K562 (cell line): ENCODE results near the gene TINCR. TPM values are rescaled to one million over a fixed set of nuclear protein-coding genes. Genes with fewer than 3 reads are reported as not detected.

Experiments
- ATAC-seq: fragments of 200-7000 bp; cut with Tn5 transposase; 3 replicates; pipeline ENCODE4 v1.9.1; 2020; ENCODE audit warnings: moderate library complexity
- BruUV-seq: library from RNA; stranded (reverse); fragments of 400-500 nt; replicated peaks from 2 replicates; lab custom pipeline; 2021; lab: Mats Ljungman, UMichigan
- CTCF ChIA-PET: fragments of 300-600 bp; formaldehyde crosslinking; extraction: SDS; loops from one replicate; lab custom pipeline; 2021; ENCODE audit warnings: low intra/inter-chr PET ratio; lab: Yijun Ruan, JAX
- POLR2A ChIA-PET: fragments of 300-600, 350-650 bp; sonication (Branson Sonifier 250); formaldehyde crosslinking; extraction: SDS; loops from one replicate; lab custom pipeline; 2021; ENCODE audit warnings: antibody characterized with exemption, inconsistent platforms; lab: Yijun Ruan, JAX
- DNase-seq, 4 experiments: peaks; one replicate each; pipeline versions ENCODE4 v3.0.0 to v3.0.0-alpha.2; 2011 to 2018; ENCODE audit warnings: low spot score in 3 of 4, mixed read lengths in 3 of 4; ENCODE audit errors: extremely low read depth in 1 of 4
- FAIRE-seq: peaks from 2 replicates; lab custom pipeline; 2011; peaks lifted over from hg19 to GRCh38; lab: Jason Lieb, UNC
- H2AFZ ChIP-seq: 2 replicates; pipeline ENCODE4 v1.6.0; 2011; ENCODE audit warnings: low read depth, low read length, control low read depth, inconsistent platforms
- H3K27ac ChIP-seq: fragments of 200-600 bp; 3 replicates; pipeline ENCODE4 v1.8.0; 2011; ENCODE audit warnings: low read depth, mild to moderate bottlenecking, control low read depth, inconsistent platforms, low read length, moderate library complexity, mixed read lengths; ENCODE audit errors: extremely low read depth
- H3K27me3 ChIP-seq, 2 experiments: fragments of 300-600 bp in 1 of 2; 2 replicates in 1 of 2; 3 replicates in 1 of 2; pipeline versions ENCODE4 v1.6.0 to v1.8.0; 2011; ENCODE audit warnings: inconsistent platforms in 2 of 2, low read length in 2 of 2, mild to moderate bottlenecking in 1 of 2, mixed read lengths in 1 of 2, moderate library complexity in 1 of 2; ENCODE audit not compliant: control insufficient read depth in 2 of 2, insufficient read depth in 2 of 2
- H3K36me3 ChIP-seq: fragments of 300-600 bp; 3 replicates; pipeline ENCODE4 v1.8.0; 2011; ENCODE audit warnings: mild to moderate bottlenecking, low read length, inconsistent platforms; ENCODE audit not compliant: control insufficient read depth, insufficient read depth
- H3K4me1 ChIP-seq, 2 experiments: fragments of 200-600 bp in 1 of 2; replicated peaks in 1 of 2; 2 replicates in 1 of 2; 3 replicates in 1 of 2; pipeline versions ENCODE4 v1.5.1 to v1.8.0; 2011; ENCODE audit warnings: inconsistent platforms in 2 of 2, low read length in 2 of 2, mild to moderate bottlenecking in 1 of 2, mixed read lengths in 1 of 2, moderate library complexity in 1 of 2; ENCODE audit not compliant: control insufficient read depth in 2 of 2, insufficient read depth in 2 of 2
- H3K4me2 ChIP-seq: 2 replicates; pipeline ENCODE4 v1.6.1; 2011; ENCODE audit warnings: low read length, control low read depth, inconsistent platforms, mixed read lengths; ENCODE audit not compliant: insufficient read depth
- H3K4me3 ChIP-seq: fragments of 200-600 bp; sonication (generic), shearing (Covaris generic); 2 replicates; pipeline ENCODE4 v1.5.1; 2016; ENCODE audit warnings: control low read depth, inconsistent platforms
- H3K79me2 ChIP-seq: fragments of 200-600 bp; 3 replicates; pipeline ENCODE4 v1.8.0; 2011; ENCODE audit warnings: low read length, inconsistent platforms; ENCODE audit not compliant: control insufficient read depth, insufficient read depth
- H3K9ac ChIP-seq, 2 experiments: 2 replicates each; pipeline versions ENCODE4 v1.6.0 to v1.6.1; 2011; ENCODE audit warnings: low read depth in 2 of 2, low read length in 2 of 2, control low read depth in 1 of 2, inconsistent platforms in 1 of 2, mild to moderate bottlenecking in 1 of 2, mixed read lengths in 1 of 2; ENCODE audit not compliant: insufficient read depth in 1 of 2
- H3K9me1 ChIP-seq: one replicate; pipeline ENCODE4 v1.6.0; 2011; ENCODE audit warnings: inconsistent platforms, mild to moderate bottlenecking, low read length, moderate library complexity; ENCODE audit not compliant: control insufficient read depth, insufficient read depth
- H3K9me3 ChIP-seq: replicated peaks from 2 replicates; pipeline ENCODE4 v1.5.1; 2011; ENCODE audit warnings: low read depth, low read length, inconsistent platforms; ENCODE audit not compliant: control insufficient read depth, insufficient read depth
- H4K20me1 ChIP-seq: replicated peaks from 2 replicates; pipeline ENCODE4 v1.6.1; 2011; ENCODE audit warnings: low read length, inconsistent platforms, mixed read lengths; ENCODE audit not compliant: control insufficient read depth, insufficient read depth
- EGR1 ChIP-seq: fragments of 450-650 bp; conservative IDR thresholded peaks from 2 replicates; pipeline ENCODE4 v1.6.1; 2017; ENCODE audit warnings: mild to moderate bottlenecking
- PHB ChIP-seq: fragments of 250-450 bp; sonication (Bioruptor Pico); IDR thresholded peaks from 2 replicates; pipeline ENCODE4 v1.5.0; 2021
- ZNF311 ChIP-seq: fragments of 250-450 bp; sonication (Bioruptor Pico); IDR thresholded peaks from 2 replicates; pipeline ENCODE4 v1.4.0; 2020; ENCODE audit warnings: mild to moderate bottlenecking, moderate library complexity
- ZNF75A ChIP-seq: fragments of 450-650 bp; formaldehyde crosslinking; IDR thresholded peaks from 2 replicates; pipeline ENCODE4 v1.4.0; 2020; ENCODE audit warnings: mild to moderate bottlenecking
- whole genome bisulfite sequencing: fragments of 100-300 bp; shearing (Covaris generic); methylation state at CpG from one replicate; pipeline ENCODE4 v1.1.6; 2016; ENCODE audit warnings: low coverage, mixed read lengths; ENCODE audit not compliant: insufficient coverage; ENCODE audit errors: missing lambda C conversion rate; 5-methylcytosine and 5-hydroxymethylcytosine counted together
- in situ Hi-C: fragments of 300-500 bp; cut with MboI; formaldehyde crosslinking; loops from 4 replicates; pipeline ENCODE4 v1.15.0; 2018; ENCODE audit warnings: inconsistent platforms, mixed read lengths
- intact Hi-C: fragments of 100-400 bp; cut with micrococcal nuclease; formaldehyde crosslinking; loops from 2 replicates; pipeline ENCODE4 v1.14.2; 2022
- polyA plus RNA-seq, 8 experiments: library from polyadenylated mRNA; depleted of rRNA in 4 of 8; stranded (reverse) in 5 of 8; unstranded in 3 of 8; fragments of >200 nt; fragmentation: Nextera tagmentation in 2 of 8; fragmentation: Illumina TruSeq in 1 of 8; extraction: Ambion mirVana in 2 of 8; extraction: Trizol in 1 of 8; gene quantifications; 2 replicates each; pipeline versions ENCODE4 v1.2.1 to v1.2.3, GENCODE V29; 2011 to 2014; ENCODE audit warnings: inconsistent platforms in 1 of 8, missing spikeins in 1 of 8
- total RNA-seq, 7 experiments: library from RNA; depleted of rRNA in 6 of 7; stranded (reverse); fragments of >200 nt in 6 of 7; fragmentation: Illumina TruSeq in 2 of 7; extraction: Trizol in 2 of 7; gene quantifications; 2 replicates each; pipeline versions ENCODE4 v1.2.1 to v1.2.3, GENCODE V29; 2011 to 2021; ENCODE audit warnings: low replicate concordance in 1 of 7

TINCR gene
- total and polyA plus RNA-seq, 9 of the 15 experiments (the other 6 are each of a cell fraction or from before 2014, with no cell fraction given), result 0.03 to 0.24 (median 0.09) TPM; not detected in 1

DNA sequence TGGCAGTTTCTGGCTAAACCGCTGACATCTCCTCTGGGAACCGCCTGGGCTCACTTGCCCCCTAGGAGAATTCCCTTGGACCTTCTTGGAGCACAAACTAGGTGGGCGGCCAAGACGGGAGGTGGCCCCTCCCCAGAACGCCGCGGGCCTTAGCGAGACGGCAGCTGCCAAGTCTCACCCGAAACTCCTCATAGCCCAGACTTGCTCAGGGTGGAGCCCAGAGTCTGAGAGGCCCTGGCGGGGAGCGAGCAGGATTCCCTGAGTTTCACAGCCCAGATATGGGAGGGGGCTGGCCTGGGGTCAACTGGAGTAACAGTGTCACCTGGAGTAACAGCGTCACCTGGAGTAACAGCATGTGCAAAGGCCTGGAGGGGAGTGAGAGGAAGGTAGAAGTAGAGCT is 10.1 kb downstream of the TINCR start (continued):
- no peak for TF ChIP-seq PHB

DNA sequence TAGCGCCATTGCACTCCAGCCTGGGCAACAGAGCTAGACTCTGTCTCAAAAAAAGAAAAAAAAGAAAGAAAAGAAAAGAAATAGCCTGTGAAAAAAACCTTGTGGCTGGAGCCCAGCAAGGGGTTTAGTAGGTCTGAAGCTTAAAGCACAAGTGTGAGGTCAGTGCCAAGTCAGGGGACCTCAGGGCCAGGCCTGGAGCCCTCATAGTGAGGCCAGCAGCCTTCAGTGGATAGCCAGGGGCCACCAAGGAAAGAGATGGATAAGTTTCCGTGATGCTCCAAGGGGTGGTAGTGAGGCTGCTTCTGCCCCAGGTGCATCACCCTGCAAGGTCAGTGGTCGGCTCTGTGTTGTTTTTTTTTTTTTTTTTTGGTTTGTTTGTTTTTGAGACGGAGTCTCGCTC is 12.9 kb downstream of the TINCR start:
- H3K27ac ChIP-seq, result no peak overlapping the region
- TF ChIP-seq ZNF75A (CRISPR knock-in tag), result no peak
- no peak overlapping the region for H3K4me2 ChIP-seq
- no peak for FAIRE-seq
- no peak for ATAC-seq
- H3K9me1 ChIP-seq, result no peaks in the 10 kb centered on the region
- no peak for DNase-seq
- ChIA-PET CTCF (no interaction called here), POLR2A (interaction anchor here (0.7 to 1.1 kb wide), 2 partner anchors 25 to 75 kb away, joined by 3 read pairs; no protein-coding TSS in a partner anchor)
- no peak overlapping the region for H3K4me3 ChIP-seq
- no peaks in the 10 kb centered on the region for H3K79me2 ChIP-seq
- no peaks in the 10 kb centered on the region for H4K20me1 ChIP-seq
- BruUV-seq, result no TSS peak
- H3K9ac ChIP-seq, result no peak overlapping the region
- in situ Hi-C loops (no loop called here), intact Hi-C loops (no loop called here)
- H3K36me3 ChIP-seq, result no peaks in the 10 kb centered on the region
- no peak overlapping the region for H2AFZ ChIP-seq
- peaks cover 18 to 39% of the 10 kb centered on the region in 2 experiments; a peak in 3 of 5 replicates for H3K27me3 ChIP-seq
- H3K9me3 ChIP-seq, result no peaks in the 10 kb centered on the region
- 8% methylated on average over 2 of the region's 5 CpGs for WGBS
- H3K4me1 ChIP-seq, result peaks cover 0 to 3% of the 10 kb centered on the region in 2 experiments; a peak in 2 of 5 replicates

DNA sequence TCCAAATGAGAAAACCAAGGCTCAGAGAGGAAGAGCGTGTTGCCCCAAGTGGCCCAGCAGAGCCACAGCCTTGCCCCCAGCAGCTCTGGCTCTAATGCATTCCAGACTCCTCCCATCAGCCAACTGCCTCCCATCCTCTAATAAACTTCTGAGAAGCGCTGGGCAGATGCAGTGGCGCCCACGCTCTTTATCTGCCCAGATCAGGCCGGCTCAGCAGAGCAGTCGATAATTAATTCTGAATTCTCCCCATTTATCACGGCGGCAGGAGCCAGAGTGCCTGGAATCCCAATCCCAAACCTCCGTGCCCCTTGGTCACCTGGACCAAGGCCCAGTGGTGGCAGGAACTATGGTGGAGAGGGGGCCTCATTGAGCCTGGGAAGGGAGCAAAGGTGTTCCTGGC is 13.9 kb downstream of the TINCR start:
- no peak overlapping the region for H3K27ac ChIP-seq
- 5% methylated on average over 9 of the region's 9 CpGs for WGBS
- H3K79me2 ChIP-seq, result no peaks in the 10 kb centered on the region
- TF ChIP-seq ZNF311 (CRISPR knock-in tag) (no peak), EGR1 (0 out of 2 replicates have a peak, but pooled peaks have one; percentile 21)
- peaks cover 18 to 39% of the 10 kb centered on the region in 2 experiments; a peak in 3 of 5 replicates for H3K27me3 ChIP-seq
- H2AFZ ChIP-seq, result no peak overlapping the region
- no peak overlapping the region for H3K4me2 ChIP-seq
- H3K4me3 ChIP-seq, result no peak overlapping the region
- BruUV-seq, result no TSS peak
- peaks cover 0 to 3% of the 10 kb centered on the region in 2 experiments; a peak in 2 of 5 replicates for H3K4me1 ChIP-seq
- FAIRE-seq (no peak), ATAC-seq (no peak), DNase-seq (no peak)
- POLR2A ChIA-PET, result no interaction called here
- no peaks in the 10 kb centered on the region for H3K36me3 ChIP-seq
- intact Hi-C loops, result no loop called here
- H3K9me1 ChIP-seq, result no peaks in the 10 kb centered on the region
- no peaks in the 10 kb centered on the region for H3K9me3 ChIP-seq
- no peaks in the 10 kb centered on the region for H4K20me1 ChIP-seq
- H3K9ac ChIP-seq, result no peak overlapping the region
- in situ Hi-C loops, result no loop called here
- CTCF ChIA-PET, result no interaction called here
